Measurements from ENCODE around the gene RNF208.

The RNF208 gene

DNA sequence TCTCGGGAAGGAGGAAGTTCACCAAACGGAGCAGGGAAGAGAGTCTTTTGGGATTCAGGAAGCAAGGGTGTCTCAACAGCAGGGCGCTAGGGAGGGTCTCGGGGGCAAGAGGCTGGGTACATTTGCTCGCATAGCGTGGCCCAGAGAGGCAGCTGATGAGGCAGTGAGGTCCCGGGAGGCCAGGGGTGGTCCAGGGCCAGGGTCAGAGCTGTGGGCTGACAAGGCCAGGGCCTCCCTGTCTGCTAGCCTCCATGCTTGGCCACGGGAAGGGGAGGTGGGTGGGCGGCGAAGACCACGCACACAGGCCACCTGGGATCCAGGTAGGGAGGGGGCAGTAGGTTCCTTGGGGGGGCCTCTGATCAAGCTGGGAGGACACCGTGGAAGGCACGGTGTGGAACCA, 10.5 kb downstream of the RNF208 start:
- DNase-seq = no peak

- no peak for DNase-seq
These were observed 15.4 kb downstream of the RNF208 start for GRCh38 chr9:137206602-137207001.

GRCh38 chr9:137205126-137206069, 16.6 kb downstream of the RNF208 start, which contains the start of the genes NDOR1 and TMEM203:
NDOR1 (plus strand) TSS chr9:137205700; CDS start chr9:137205778, 78 bp downstream.
TMEM203 (minus strand) TSS chr9:137205648; CDS start chr9:137205414, 234 bp downstream.
- peak; percentile 84 to 92 (median 91) for DNase-seq

DNA sequence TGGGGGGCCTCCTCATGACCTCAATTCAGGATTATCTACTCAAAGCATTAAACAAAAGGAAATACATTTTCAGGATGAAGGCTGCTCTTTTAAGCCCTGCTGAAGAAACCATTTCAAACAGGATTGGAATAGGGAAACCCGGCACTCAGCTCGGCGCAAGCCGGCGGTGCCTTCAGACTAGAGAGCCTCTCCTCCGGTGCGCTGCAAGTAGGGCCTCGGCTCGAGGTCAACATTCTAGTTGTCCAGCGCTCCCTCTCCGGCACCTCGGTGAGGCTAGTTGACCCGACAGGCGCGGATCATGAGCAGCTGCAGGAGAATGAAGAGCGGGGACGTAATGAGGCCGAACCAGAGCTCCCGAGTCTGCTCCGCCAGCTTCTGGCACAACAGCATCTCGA, 17.3 kb downstream of the RNF208 start:
- DNase-seq = no peak

GRCh38 chr9:137202966-137203365, 19.1 kb downstream of the RNF208 start:
- no peak for DNase-seq

GRCh38 chr9:137201205-137201868, 20.7 kb downstream of the RNF208 start:
- no peak for DNase-seq

- DNase-seq = peak; percentile 94 to 99 (median 98)
These were observed 21.5 kb downstream of the RNF208 start, which contains the start of gene TPRN for GRCh38 chr9:137200311-137201204. TPRN (minus strand) TSS chr9:137200741; CDS start chr9:137200711, 30 bp downstream.

GRCh38 chr9:137199411-137200121, 22.5 kb downstream of the RNF208 start:
- no peak for DNase-seq

DNA sequence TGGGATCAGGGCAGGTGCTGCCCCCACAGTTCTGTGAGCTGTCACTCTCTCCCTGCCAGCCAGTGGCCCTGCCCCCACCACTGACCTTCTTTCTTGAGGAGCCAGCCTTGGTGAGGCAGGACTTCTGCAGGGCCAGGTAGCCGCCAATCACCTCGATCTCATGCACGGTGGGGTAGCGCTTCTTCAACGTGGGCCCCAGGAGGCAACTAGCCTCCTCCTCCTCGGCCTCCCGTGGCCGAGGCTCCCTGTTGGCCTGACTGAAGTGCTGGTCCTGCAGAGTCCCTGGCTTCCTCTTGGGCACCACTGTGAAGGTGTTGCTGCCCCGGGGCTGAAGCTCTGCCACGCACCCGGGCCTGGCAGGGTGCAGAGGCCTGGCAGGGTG, 23.1 kb downstream of the RNF208 start:
- no peak for DNase-seq

GRCh38 chr9:137198051-137198901, 23.8 kb downstream of the RNF208 start:
- no peak for DNase-seq

DNA sequence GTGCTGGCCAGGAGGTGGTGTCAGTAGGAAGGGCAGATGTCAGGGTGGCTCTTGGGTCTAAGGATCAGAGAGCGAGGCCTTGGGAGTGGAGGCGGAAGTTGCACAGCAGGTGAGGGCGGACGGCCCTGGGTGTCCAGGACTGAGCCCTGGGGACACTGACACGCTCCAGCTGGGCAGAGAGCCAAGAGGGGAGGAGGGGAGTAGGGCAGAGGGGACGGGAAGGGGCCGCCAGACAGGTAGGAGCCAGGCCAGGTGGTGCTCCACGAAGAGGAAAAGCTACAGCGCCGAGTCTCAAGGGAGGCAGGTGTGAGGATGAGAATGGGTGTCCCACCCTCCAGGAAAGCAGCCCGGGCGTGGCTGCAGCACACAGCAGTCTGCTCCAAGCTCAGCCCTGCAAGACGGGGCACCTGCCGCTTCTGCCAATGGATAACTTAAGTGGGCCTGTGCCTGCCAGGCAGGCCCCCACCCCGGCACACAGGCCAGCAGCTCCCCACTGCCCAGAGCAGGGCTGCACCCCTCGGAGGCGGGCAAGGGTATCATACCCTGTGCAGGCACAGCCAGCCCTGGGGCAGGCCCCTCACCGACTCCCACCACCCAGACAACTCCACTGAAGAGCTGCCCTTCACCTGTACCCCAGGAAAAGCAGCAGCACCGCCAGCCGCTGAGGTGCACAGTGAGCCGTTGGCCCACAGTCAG, 26.4 kb downstream of the RNF208 start:
- no peak for DNase-seq

DNA sequence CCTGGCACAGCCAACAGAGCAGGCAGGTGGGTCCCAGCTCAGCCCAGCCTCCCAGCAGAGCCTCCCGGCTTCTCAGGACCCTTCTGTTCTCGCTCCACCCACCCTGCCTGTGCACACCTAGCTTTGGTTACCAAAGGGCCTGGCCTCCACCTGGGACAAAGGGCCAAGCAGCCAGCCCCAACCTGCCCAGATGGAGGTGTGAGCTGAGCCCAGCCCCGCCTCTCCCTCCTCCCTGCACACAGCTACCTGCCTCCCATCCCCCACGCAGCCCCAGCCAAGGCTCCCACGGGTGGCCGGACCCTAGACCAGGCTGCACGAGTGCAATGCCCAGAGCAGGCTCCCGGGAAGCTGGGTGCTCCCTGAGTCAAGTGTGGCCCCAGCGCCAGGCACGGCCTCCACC, 27.1 kb downstream of the RNF208 start:
- no peak for DNase-seq

DNA sequence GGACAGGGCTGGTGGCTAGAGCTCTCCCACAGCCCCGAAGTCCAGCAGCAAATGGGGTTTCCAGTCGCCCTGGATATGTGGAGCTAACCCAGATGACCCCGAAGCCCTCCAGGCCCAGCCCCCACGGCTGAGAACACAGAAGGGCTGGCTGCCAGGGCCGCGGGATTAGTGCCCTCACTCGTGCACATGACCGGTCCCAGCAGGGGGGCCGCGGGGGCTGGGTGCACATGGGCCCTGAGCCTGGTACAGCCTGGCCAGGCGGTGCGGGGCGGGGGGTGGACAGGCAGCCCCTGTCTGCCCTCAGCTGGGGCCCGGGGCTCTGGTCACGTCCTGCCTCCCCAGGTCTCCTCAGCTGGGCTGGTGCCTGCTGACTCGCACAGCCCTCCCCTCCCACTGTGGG, 27.7 kb downstream of the RNF208 start:
- no peak for DNase-seq

- no peak for DNase-seq
These were observed 28.3 kb downstream of the RNF208 start for GRCh38 chr9:137193771-137194170.

GRCh38 chr9:137192859-137193258, 29.2 kb downstream of the RNF208 start:
- no peak for DNase-seq

DNA sequence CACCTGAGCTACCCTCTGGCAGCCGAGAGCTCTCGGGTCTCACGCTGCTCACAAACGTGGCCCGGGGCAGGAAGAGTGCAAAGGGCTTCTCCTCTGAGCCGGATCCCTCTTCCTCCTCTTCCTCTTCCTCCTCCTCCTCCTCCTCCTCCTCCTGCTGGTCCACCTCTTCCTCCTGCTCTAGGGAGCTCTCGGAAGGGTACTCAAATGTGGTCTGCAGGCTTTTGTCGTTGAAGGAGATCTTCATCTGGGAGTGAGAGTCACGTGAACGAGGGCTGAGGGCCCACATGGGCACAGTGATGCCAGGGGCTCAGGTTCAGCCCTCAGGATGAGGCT, 29.6 kb downstream of the RNF208 start:
- DNase-seq = no peak

- DNase-seq = no peak
These were observed 30.2 kb downstream of the RNF208 start for GRCh38 chr9:137191691-137192447.

DNA sequence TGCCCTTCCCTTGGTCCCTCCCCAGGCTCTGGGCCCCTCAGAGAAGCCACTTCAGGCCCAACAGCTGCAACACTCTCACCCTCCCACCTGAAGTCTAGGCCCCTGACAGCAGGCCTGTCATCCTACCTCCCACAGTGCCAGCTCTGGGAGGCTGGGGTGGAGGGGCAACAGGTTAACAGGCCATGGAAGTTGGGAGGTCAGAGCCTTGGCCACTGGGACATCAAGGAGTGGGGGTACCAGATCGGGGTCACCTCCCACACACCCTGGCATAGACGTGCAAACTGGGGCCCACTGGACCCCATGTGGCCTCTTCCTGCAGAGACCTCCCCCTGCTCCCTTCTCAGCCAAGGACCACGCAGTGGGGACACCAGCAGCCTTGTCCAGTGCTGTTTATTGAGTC, 30.8 kb downstream of the RNF208 start:
- DNase-seq = no peak

GRCh38 chr9:137190315-137190856, 31.7 kb downstream of the RNF208 start:
- DNase-seq = no peak

All from T-helper 2 cell (primary cell).